ENCODE data around the gene PLAU. TPM values are rescaled to one million over a fixed set of nuclear protein-coding genes. Genes with fewer than 3 reads are reported as not detected.

Gene PLAU
- total RNA-seq, 1 experiment from 2014 or later: 15.0 TPM

GRCh38 chr10:73965890-73966768 is 55.2 kb downstream of the PLAU start:
- CTCF ChIA-PET: interaction anchor here (0.8 to 5.3 kb wide), 10 partner anchors 9 to 80 kb away, joined by 3 to 33 read pairs (median 5); partner anchors contain the start of gene VCL
- peak; percentile 86 for DNase-seq (ENCODE audit: low spot score)
- H3K4me3 Mint-ChIP-seq: peak overlapping the region; percentile 59
- ATAC-seq: peak; percentile 87
- H3K27me3 Mint-ChIP-seq (ENCODE audit: low read depth): no peaks in the 10 kb centered on the region
- peak overlapping the region; percentile 100 for H3K27ac Mint-ChIP-seq
- H3K9me3 Mint-ChIP-seq: no peaks in the 10 kb centered on the region
- POLR2A ChIA-PET: interaction anchor here (0.6 to 6.8 kb wide), 8 partner anchors 10 to 62 kb away, joined by 3 to 140 read pairs (median 5); partner anchors contain the start of gene VCL
- H3K36me3 Mint-ChIP-seq: no peaks in the 10 kb centered on the region
- peaks cover 69% of the 10 kb centered on the region for H3K4me1 Mint-ChIP-seq
- TF ChIP-seq E2F4 (CRISPR knock-in tag; IDR thresholded peaks at IDR 0.05; ENCODE audit: borderline replicate concordance, low read depth) (no peak), CREM (CRISPR knock-in tag; IDR thresholded peaks at IDR 0.05) (no peak; the same call in 1 of the 2 replicates), ZBTB43 (CRISPR knock-in tag; IDR thresholded peaks at IDR 0.05) (no peak), NR1H2 (CRISPR knock-in tag; IDR thresholded peaks at IDR 0.05) (no peak), RELA (CRISPR knock-in tag; IDR thresholded peaks at IDR 0.05; ENCODE audit: borderline replicate concordance) (no peak), NFYB (CRISPR knock-in tag; conservative IDR thresholded peaks at IDR 0.05; ENCODE audit: low read depth) (no peak), ZNF532 (CRISPR knock-in tag; IDR thresholded peaks at IDR 0.05; ENCODE audit: borderline replicate concordance) (peak; percentile 18; the same call in 1 of the 2 replicates), ZNF512 (CRISPR knock-in tag; IDR thresholded peaks at IDR 0.05; ENCODE audit: borderline replicate concordance) (no peak), STAT6 (CRISPR knock-in tag; conservative IDR thresholded peaks at IDR 0.05; ENCODE audit: low read depth) (no peak), ZNF416 (CRISPR knock-in tag; IDR thresholded peaks at IDR 0.05) (peak; percentile 86), ELF4 (CRISPR knock-in tag; IDR thresholded peaks at IDR 0.05; ENCODE audit: low read depth) (no peak), FOXP4 (CRISPR knock-in tag; IDR thresholded peaks at IDR 0.05) (peak; percentile 86; the same call in 1 of the 2 replicates), ZNF281 (CRISPR knock-in tag; IDR thresholded peaks at IDR 0.05) (no peak), FOXJ3 (CRISPR knock-in tag; IDR thresholded peaks at IDR 0.05; ENCODE audit: borderline replicate concordance) (no peak), NFATC4 (CRISPR knock-in tag; IDR thresholded peaks at IDR 0.05) (peak; percentile 90), HMGXB4 (CRISPR knock-in tag; IDR thresholded peaks at IDR 0.05) (no peak)

Data from WTC11 (cell line).